ENCODE results near the gene UAP1L1.

DNA sequence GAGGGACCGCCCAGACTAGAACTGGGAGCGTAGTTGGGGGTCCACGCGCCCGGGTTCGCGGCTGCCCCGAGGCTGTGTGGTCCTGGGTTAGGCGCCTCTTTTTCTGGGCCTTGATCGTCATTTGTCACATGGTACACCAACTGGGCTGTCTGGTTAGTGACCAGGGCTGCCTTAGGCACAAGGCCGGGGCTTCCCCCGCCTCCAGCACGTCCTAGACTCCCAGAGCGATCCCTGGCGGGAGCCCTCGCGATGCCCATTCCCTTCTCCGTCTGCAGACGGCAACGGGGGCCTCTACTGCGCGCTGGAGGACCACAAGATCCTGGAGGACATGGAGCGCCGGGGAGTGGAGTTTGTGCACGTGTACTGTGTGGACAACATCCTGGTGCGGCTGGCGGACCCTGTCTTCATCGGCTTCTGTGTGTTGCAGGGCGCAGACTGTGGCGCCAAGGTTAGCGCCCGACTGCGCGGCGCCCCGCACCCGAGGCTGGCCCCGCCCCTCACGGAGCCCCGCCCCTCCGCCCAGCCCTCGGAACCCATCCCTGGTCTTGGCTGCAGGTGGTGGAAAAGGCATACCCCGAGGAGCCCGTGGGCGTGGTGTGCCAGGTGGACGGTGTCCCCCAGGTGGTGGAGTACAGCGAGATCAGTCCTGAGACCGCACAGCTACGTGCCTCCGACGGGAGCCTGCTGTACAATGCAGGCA, 1.5 kb downstream of the UAP1L1 start:
- TF ChIP-seq, protein P1, sequence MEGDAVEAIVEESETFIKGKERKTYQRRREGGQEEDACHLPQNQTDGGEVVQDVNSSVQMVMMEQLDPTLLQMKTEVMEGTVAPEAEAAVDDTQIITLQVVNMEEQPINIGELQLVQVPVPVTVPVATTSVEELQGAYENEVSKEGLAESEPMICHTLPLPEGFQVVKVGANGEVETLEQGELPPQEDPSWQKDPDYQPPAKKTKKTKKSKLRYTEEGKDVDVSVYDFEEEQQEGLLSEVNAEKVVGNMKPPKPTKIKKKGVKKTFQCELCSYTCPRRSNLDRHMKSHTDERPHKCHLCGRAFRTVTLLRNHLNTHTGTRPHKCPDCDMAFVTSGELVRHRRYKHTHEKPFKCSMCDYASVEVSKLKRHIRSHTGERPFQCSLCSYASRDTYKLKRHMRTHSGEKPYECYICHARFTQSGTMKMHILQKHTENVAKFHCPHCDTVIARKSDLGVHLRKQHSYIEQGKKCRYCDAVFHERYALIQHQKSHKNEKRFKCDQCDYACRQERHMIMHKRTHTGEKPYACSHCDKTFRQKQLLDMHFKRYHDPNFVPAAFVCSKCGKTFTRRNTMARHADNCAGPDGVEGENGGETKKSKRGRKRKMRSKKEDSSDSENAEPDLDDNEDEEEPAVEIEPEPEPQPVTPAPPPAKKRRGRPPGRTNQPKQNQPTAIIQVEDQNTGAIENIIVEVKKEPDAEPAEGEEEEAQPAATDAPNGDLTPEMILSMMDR (conservative IDR thresholded peaks at IDR 0.05 in 1 of 2, IDR thresholded peaks at IDR 0.05 in 1 of 2; ENCODE audit: extremely low read depth in 1 of 2, insufficient read depth in 1 of 2, low read depth in 1 of 2, low read length in 2 of 2) = no peak
- no peak for TF ChIP-seq EZH2 (IDR thresholded peaks at IDR 0.05; ENCODE audit: borderline replicate concordance, low read length)

Measured in mammary epithelial cell (primary cell).